GM10266 (cell line): ENCODE measurements around the gene TIAL1.

Source experiments
- DNase-seq: peaks from one replicate; pipeline ENCODE4 v3.0.0; 2012; ENCODE audit errors: extremely low spot score
- TF ChIP-seq, protein P1 (sequence below): IDR thresholded peaks from 2 replicates; pipeline ENCODE4 v1.5.1; 2012; ENCODE audit warnings: mild to moderate bottlenecking, low read depth; ENCODE audit not compliant: control insufficient read depth, insufficient read depth; ENCODE audit errors: missing control alignments

The TIAL1 gene

DNA sequence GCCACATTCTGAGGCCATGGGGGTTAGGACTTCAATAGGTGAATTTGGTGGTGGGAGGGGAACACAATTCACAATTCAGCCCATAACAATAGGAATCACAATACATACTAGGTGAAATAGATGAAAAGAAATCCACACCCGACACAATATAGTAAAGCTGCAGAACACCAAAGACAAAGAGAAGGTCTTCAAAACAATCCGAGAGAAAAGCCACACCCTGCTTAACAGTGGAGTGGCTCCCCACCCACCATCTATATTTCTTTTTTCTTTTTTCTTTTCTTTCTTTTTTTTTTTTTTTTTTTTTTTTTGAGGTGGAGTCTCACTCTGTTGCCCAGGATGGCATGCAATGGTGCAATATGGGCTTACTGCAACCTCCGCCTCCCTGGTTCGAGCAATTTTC is 14.7 kb upstream of the TIAL1 start:
- no peak for DNase-seq
- TF ChIP-seq, protein P1, sequence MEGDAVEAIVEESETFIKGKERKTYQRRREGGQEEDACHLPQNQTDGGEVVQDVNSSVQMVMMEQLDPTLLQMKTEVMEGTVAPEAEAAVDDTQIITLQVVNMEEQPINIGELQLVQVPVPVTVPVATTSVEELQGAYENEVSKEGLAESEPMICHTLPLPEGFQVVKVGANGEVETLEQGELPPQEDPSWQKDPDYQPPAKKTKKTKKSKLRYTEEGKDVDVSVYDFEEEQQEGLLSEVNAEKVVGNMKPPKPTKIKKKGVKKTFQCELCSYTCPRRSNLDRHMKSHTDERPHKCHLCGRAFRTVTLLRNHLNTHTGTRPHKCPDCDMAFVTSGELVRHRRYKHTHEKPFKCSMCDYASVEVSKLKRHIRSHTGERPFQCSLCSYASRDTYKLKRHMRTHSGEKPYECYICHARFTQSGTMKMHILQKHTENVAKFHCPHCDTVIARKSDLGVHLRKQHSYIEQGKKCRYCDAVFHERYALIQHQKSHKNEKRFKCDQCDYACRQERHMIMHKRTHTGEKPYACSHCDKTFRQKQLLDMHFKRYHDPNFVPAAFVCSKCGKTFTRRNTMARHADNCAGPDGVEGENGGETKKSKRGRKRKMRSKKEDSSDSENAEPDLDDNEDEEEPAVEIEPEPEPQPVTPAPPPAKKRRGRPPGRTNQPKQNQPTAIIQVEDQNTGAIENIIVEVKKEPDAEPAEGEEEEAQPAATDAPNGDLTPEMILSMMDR, result no peak

DNA sequence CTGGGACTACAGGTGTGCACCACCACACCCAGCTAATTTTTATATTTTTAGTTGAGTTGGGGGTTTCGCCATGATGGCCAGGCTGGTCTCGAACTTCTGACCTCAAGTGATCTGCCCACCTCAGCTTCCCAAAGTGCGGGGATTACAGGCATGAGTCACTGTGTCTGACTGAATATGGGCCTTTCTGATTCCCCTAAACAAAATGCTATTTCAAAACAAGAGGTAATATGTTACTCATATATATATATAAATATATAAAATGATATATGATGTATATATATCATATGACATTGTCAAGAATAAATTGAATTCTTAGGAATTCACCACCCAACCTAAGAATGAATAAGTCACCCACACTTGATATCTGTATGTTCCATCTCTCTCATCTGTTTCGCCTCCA is 12.8 kb upstream of the TIAL1 start:
- DNase-seq, result no peak
- TF ChIP-seq, protein P1, result no peak

DNA sequence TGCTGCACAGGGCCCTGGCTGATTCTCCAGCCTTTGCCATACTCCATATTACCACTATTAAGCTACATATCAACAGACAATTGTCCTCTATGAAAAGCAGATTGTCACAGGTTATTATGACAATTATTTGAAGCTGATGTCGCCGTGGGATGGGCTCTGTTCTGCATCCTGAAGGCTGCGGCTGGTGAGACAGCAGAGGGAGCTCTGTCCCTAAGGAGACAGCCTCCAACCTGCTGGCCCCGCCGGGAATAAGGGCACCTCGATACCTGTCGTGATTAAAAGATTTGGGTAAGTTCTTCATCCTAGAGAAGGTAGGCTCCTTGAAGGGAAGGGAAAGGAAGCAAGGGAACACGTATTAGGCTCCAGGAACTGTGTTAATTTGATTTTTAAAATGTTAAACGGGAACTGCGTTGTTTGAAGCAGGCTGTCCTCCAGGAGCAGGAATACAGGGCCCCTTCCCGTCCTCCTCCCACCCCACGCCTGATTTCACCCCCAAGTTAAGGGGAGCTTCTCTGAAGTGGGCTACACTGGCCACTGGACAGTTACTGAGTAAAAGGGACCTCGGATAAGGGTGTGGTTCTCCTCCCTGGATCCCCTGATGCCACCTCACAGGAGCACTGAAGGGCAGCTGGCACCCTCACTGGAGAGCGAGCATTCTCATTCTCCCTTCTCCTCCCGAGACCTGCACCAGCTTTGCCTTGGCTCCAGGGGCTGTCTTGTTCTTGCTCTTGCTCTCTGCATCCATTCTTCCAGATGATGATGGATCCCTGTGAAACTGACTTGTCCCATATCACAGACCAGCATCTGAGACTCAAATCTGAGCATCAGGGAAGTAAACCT is 11.8 kb upstream of the TIAL1 start:
- TF ChIP-seq, protein P1, result peak; percentile 47
- peak; percentile 22 for DNase-seq

DNA sequence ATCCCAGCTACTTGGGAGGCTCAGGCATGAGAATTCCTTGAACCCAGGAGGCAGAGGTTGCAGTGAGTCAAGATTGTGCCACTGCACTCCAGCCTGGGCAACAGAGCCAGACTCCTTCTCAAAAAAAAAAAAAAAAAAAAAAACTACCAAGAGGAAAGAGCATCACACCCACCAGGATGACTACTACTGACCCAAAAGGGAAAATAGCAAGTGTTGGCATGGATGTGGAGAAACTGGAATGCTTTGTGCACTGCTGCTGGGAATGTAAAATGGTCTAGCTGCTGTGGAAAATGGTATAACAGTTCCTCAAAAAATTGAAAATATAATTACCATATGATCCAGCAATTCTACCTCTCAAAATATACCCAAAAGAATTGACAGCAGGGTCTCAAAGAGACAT is 7.7 kb upstream of the TIAL1 start:
- no peak for DNase-seq
- TF ChIP-seq, protein P1, result no peak

DNA sequence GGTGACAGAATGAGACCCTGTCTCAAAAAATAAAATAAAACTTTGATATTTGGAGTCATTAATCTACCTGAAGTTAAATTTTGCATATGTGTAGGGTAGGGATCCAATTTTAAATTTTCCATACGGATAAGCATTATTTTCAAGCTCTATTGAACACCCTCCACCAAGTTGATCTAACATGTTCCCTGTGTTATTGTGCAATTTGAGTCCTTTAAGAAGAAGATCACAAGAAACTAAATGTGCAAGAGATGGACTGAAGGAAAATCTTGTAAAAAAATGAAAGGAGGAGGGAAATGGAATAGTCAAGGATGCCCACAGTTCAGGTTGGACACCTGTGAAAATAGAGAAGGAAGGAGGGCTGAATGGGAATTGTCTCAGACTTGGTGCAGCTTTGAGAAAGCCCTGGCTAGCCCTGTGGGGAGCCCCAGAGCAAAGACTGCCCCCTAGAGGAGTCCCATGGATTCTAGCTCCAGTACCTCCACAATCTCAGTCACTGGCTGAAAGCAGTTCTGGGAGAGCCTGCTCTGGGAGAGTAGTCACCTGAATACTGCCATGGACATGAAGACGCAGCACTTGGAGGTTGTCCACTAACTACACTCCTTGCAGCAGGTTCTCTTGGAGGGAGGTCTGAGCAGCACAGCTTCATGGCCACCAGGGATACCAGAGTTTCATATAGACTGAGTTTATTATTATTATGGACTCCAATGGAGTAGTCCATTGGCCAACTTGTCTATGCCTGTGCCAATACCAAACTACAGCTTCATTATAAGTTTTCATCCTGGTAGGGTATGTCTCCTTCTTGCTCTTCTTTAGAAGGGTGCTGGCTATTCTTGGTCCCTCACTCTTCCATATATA is 5.7 kb upstream of the TIAL1 start:
- TF ChIP-seq, protein P1, result peak; percentile 60
- DNase-seq, result peak; percentile 34

DNA sequence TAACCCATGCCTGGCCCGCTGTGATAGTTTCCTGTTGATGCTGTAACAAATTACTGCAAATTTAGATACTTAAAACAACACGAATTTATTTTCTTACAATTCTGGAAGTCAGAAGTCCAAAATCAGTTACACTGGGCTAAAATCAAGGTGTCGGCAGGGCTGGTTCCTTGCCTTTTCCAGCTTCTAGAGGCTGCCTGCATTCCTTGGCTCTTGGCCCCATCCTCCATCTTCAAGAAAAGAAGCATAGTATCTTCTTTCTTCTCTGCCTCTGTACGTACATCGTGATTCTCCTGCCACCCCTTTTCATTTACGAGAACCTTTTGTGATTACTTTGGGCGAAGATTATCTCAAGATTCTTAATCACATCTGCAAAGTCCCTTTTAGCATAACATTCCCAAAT is 1.6 kb upstream of the TIAL1 start:
- no peak for DNase-seq
- TF ChIP-seq, protein P1, result no peak
